K562 (cell line): ENCODE results near the gene MILR1. TPM values are rescaled to one million over a fixed set of nuclear protein-coding genes. Genes with fewer than 3 reads are reported as not detected.

Experiments used
- BCLAF1 ChIP-seq, 2 experiments: fragments of 450-650 bp in 1 of 2; IDR thresholded peaks; 2 replicates each; pipeline ENCODE4 v1.6.1; 2011 to 2017; ENCODE audit warnings: low read depth in 2 of 2, antibody characterized with exemption in 1 of 2, borderline replicate concordance in 1 of 2, low read length in 1 of 2, mild to moderate bottlenecking in 1 of 2, mixed read lengths in 1 of 2; ENCODE audit not compliant: control insufficient read depth in 1 of 2
- CBX8 ChIP-seq: fragments of 200-600 bp; sonication (generic); IDR thresholded peaks from 2 replicates; pipeline ENCODE4 v1.6.1; 2012; ENCODE audit warnings: borderline replicate concordance, mixed run types, low read depth, mild to moderate bottlenecking, moderate library complexity, mixed read lengths, low read length, control low read depth, inconsistent platforms; ENCODE audit not compliant: poor library complexity, severe bottlenecking; ENCODE audit errors: extremely low read depth
- CREBBP ChIP-seq: IDR thresholded peaks from one replicate; pipeline ENCODE4 v1.6.1; 2012; ENCODE audit warnings: low read depth, mild to moderate bottlenecking, control low read depth, inconsistent platforms, low read length
- FOXA1 ChIP-seq: fragments of 450-650 bp; IDR thresholded peaks from 2 replicates; pipeline ENCODE4 v1.6.1; 2016; ENCODE audit warnings: mild to moderate bottlenecking, borderline replicate concordance
- KHSRP ChIP-seq: fragments of 450-650 bp; IDR thresholded peaks from 2 replicates; pipeline ENCODE4 v1.6.1; 2017
- LEF1 ChIP-seq: fragments of 450-650 bp; IDR thresholded peaks from 2 replicates; pipeline ENCODE4 v1.6.1; 2016; ENCODE audit warnings: mild to moderate bottlenecking
- MGA ChIP-seq: fragments of 450-650 bp; IDR thresholded peaks from 2 replicates; pipeline ENCODE4 v1.6.1; 2016; ENCODE audit warnings: mild to moderate bottlenecking, moderate library complexity
- POLR2AphosphoS2 ChIP-seq: IDR thresholded peaks from 2 replicates; pipeline ENCODE4 v1.6.1; 2012; ENCODE audit warnings: low read length, improper control_type of control experiment
- RAD51 ChIP-seq: fragments of 450-650 bp; IDR thresholded peaks from 2 replicates; pipeline ENCODE4 v1.7.1; 2016; ENCODE audit warnings: low read depth, mild to moderate bottlenecking, borderline replicate concordance
- ZBTB8A ChIP-seq: fragments of 450-650 bp; IDR thresholded peaks from 2 replicates; pipeline ENCODE4 v1.6.1; 2018; ENCODE audit warnings: mild to moderate bottlenecking, moderate library complexity; ENCODE audit not compliant: partially characterized antibody
- ZKSCAN8 ChIP-seq: fragments of 200-800 bp; sonication (Bioruptor generic); IDR thresholded peaks from 2 replicates; pipeline ENCODE4 v1.6.1; 2016; ENCODE audit warnings: missing genetic modification characterization, missing compliant biosample characterization
- ZNF197 ChIP-seq: fragments of 200-800 bp; sonication (Bioruptor generic); IDR thresholded peaks from 2 replicates; pipeline ENCODE4 v1.6.1; 2016; ENCODE audit warnings: low read depth, missing genetic modification characterization, missing compliant biosample characterization
- polyA plus RNA-seq, 8 experiments: library from polyadenylated mRNA; depleted of rRNA in 4 of 8; stranded (reverse) in 5 of 8; unstranded in 3 of 8; fragments of >200 nt; fragmentation: Nextera tagmentation in 2 of 8; fragmentation: Illumina TruSeq in 1 of 8; extraction: Ambion mirVana in 2 of 8; extraction: Trizol in 1 of 8; gene quantifications; 2 replicates each; pipeline versions ENCODE4 v1.2.1 to v1.2.3, GENCODE V29; 2011 to 2014; ENCODE audit warnings: inconsistent platforms in 1 of 8, missing spikeins in 1 of 8
- total RNA-seq, 7 experiments: library from RNA; depleted of rRNA in 6 of 7; stranded (reverse); fragments of >200 nt in 6 of 7; fragmentation: Illumina TruSeq in 2 of 7; extraction: Trizol in 2 of 7; gene quantifications; 2 replicates each; pipeline versions ENCODE4 v1.2.1 to v1.2.3, GENCODE V29; 2011 to 2021; ENCODE audit warnings: low replicate concordance in 1 of 7

Gene MILR1
- total and polyA plus RNA-seq, 9 of the 15 experiments (the other 6 are each of a cell fraction or from before 2014, with no cell fraction given), result 3.8 to 14.1 (median 7.1) TPM

- TF ChIP-seq MGA, result peak; percentile 93
- 0 out of 4 replicates have a peak, but pooled peaks of 1 of the 2 experiments have one; percentile 55 for TF ChIP-seq BCLAF1 (IDR thresholded peaks at IDR 0.05; ENCODE audit: borderline replicate concordance in 1 of 2, control insufficient read depth in 1 of 2, low read depth in 2 of 2, low read length in 1 of 2)
- TF ChIP-seq RAD51, result peak; percentile 92
- TF ChIP-seq ZKSCAN8, result no peak
- TF ChIP-seq POLR2AphosphoS2, result no peak
- TF ChIP-seq CREBBP, result no peak
- TF ChIP-seq LEF1, result peak; percentile 42; the same call in 1 of the 2 replicates
- no peak for TF ChIP-seq ZBTB8A
- no peak for TF ChIP-seq ZNF197 (CRISPR knock-in tag)
- no peak for TF ChIP-seq CBX8
- TF ChIP-seq KHSRP, result no peak
- TF ChIP-seq FOXA1, result no peak
These were observed 57.9 kb downstream of the MILR1 start, which contains the start of gene CEP95 (continued) for GRCh38 chr17:64506576-64507412.
